Right ventricle myocardium inferior (tissue), 1 donor: ENCODE data around the gene CYGB. TPM values are rescaled to one million over a fixed set of nuclear protein-coding genes. Genes with fewer than 3 reads are reported as not detected.

Source experiments
- ATAC-seq: fragments of 200-7000 bp; cut with Tn5 transposase; one replicate; pipeline ENCODE4 v1.9.1; 2020; ENCODE audit warnings: mild to moderate bottlenecking, moderate library complexity
- DNase-seq: peaks from one replicate; pipeline ENCODE4 v3.0.0; 2021; ENCODE audit errors: missing footprints
- intact Hi-C: fragments of 100-400 bp; cut with DNase I; formaldehyde crosslinking; loops from one replicate; pipeline ENCODE4 v1.11.0; 2022
- long read RNA-seq: library from polyadenylated mRNA; unstranded; transcript quantifications from one replicate; pipeline ENCODE4 v2.0.0, GENCODE V29; 2021
- total RNA-seq: library from RNA; stranded (reverse); fragmentation: NEBNext Ultra II Directional; extraction: Animal tissue kit (Norgen Biotek cat#: 25700); gene quantifications from one replicate; pipeline ENCODE4 v1.2.1, GENCODE V29; 2021
- donor health status: DM: no; HTN: yes; CAD: no; lungs with severe emphysema.

Gene CYGB
- total RNA-seq: 38.2 TPM
- long read RNA-seq, transcript CYGB-201 (4 exons, 2,158 nt): major isoform, 15 of 19 reads
- long read RNA-seq, partial matches to known transcripts: 1 of 19 reads
- long read RNA-seq, other reads (novel, unspliced or antisense): 3 of 19 reads

GRCh38 chr17:76537578-76538280 lies at the start of gene CYGB:
CYGB (minus strand) TSS chr17:76537709; CDS start chr17:76537542, 167 bp downstream.
- DNase-seq: peak; percentile 74
- ATAC-seq: peak; percentile 76
- intact Hi-C loops: no loop called here

GRCh38 chr17:76586741-76587487 lies 49.4 kb upstream of the CYGB start:
- intact Hi-C loops: loop anchor here (1.0 kb wide), 1 partner anchor 64 kb away; no protein-coding TSS in a partner anchor
- DNase-seq (no peak), ATAC-seq (no peak)

GRCh38 chr17:76585649-76586593 lies 48.4 kb upstream of the CYGB start, which contains the start of gene ST6GALNAC2:
ST6GALNAC2 (minus strand) TSS chr17:76585860; CDS start chr17:76585808, 52 bp downstream.
- DNase-seq (peak; percentile 89), ATAC-seq (peak; percentile 95)
- intact Hi-C loops: loop anchor here (1.0 kb wide), 1 partner anchor 63 kb away; no protein-coding TSS in a partner anchor

GRCh38 chr17:76585033-76585648 lies 47.6 kb upstream of the CYGB start:
- DNase-seq (peak; percentile 75), ATAC-seq (peak; percentile 51)
- intact Hi-C loops: no loop called here

GRCh38 chr17:76584427-76585032 lies 47.0 kb upstream of the CYGB start:
- DNase-seq (no peak), ATAC-seq (no peak)
- intact Hi-C loops: no loop called here

- ATAC-seq (no peak), DNase-seq (no peak)
- intact Hi-C loops: no loop called here
Measured at GRCh38 chr17:76582660-76583059, 45.2 kb upstream of the CYGB start.

GRCh38 chr17:76581515-76581914 lies 44.0 kb upstream of the CYGB start:
- DNase-seq (no peak), ATAC-seq (no peak)
- intact Hi-C loops: no loop called here

- ATAC-seq (no peak), DNase-seq (no peak)
- intact Hi-C loops: no loop called here
Measured at GRCh38 chr17:76579281-76579680, 41.8 kb upstream of the CYGB start.

- ATAC-seq (no peak), DNase-seq (no peak)
- intact Hi-C loops: no loop called here
Measured at GRCh38 chr17:76578376-76578775, 40.9 kb upstream of the CYGB start.

GRCh38 chr17:76577876-76578275 lies 40.4 kb upstream of the CYGB start:
- no peak for ATAC-seq
- DNase-seq: no peak
- intact Hi-C loops: no loop called here

GRCh38 chr17:76576189-76576588 lies 38.7 kb upstream of the CYGB start:
- DNase-seq (no peak), ATAC-seq (no peak)
- intact Hi-C loops: no loop called here

GRCh38 chr17:76575570-76575969 lies 38.1 kb upstream of the CYGB start:
- DNase-seq (no peak), ATAC-seq (no peak)
- intact Hi-C loops: no loop called here

GRCh38 chr17:76574166-76574565 lies 36.7 kb upstream of the CYGB start:
- ATAC-seq (no peak), DNase-seq (no peak)
- intact Hi-C loops: no loop called here

- no peak for ATAC-seq
- no peak for DNase-seq
- intact Hi-C loops: no loop called here
Measured at GRCh38 chr17:76573096-76573495, 35.6 kb upstream of the CYGB start.

GRCh38 chr17:76572201-76572910 lies 34.8 kb upstream of the CYGB start:
- ATAC-seq: no peak
- DNase-seq: no peak
- intact Hi-C loops: no loop called here

GRCh38 chr17:76570877-76571471 lies 33.5 kb upstream of the CYGB start:
- no peak for ATAC-seq
- DNase-seq: no peak
- intact Hi-C loops: no loop called here

GRCh38 chr17:76570457-76570856 lies 32.9 kb upstream of the CYGB start:
- ATAC-seq (no peak), DNase-seq (no peak)
- intact Hi-C loops: no loop called here
